ENCODE measurements around the gene IL32. TPM values are rescaled to one million over a fixed set of nuclear protein-coding genes. Genes with fewer than 3 reads are reported as not detected.
A peak's percentile ranks its signal among the peaks of the same experiment; 100 is the strongest.

Gene IL32
- total and polyA plus RNA-seq, 9 of the 15 experiments (the other 6 are each of a cell fraction or from before 2014, with no cell fraction given), result 0.21 to 2.2 (median 0.37) TPM; not detected in 3

GRCh38 chr16:3023669-3024478 is 41.6 kb upstream of the IL32 start, which contains the start of the genes HCFC1R1 and THOC6 (continued):
- TF ChIP-seq KAT7 (CRISPR knock-in tag; IDR thresholded peaks at IDR 0.05; ENCODE audit: borderline replicate concordance) (peak; percentile 58; the same call in 1 of the 2 replicates), ETV1 (tag; conservative IDR thresholded peaks at IDR 0.05; ENCODE audit: low read depth) (peak; percentile 72), TCF3 (CRISPR knock-in tag; IDR thresholded peaks at IDR 0.05) (peak; percentile 21; the same call in 1 of the 2 replicates), KLF16 (IDR thresholded peaks at IDR 0.05) (no peak)

- peaks cover 39% of the 10 kb centered on the region; the same call in 2 of the 3 replicates for H3K36me3 ChIP-seq (ENCODE audit: control insufficient read depth, insufficient read depth, low read length)
- whole genome bisulfite sequencing (ENCODE audit: insufficient coverage, low coverage, missing lambda C conversion rate), result 90% methylated on average over 15 of the region's 18 CpGs
- H3K4me3 ChIP-seq, result no peak overlapping the region
- H4K20me1 ChIP-seq (replicated peaks; ENCODE audit: control insufficient read depth, insufficient read depth, low read length), result peaks cover 28% of the 10 kb centered on the region
- H3K4me1 ChIP-seq (replicated peaks in 1 of 2; ENCODE audit: control insufficient read depth in 2 of 2, insufficient read depth in 2 of 2, low read length in 2 of 2), result peaks cover 35 to 88% of the 10 kb centered on the region in 2 experiments
- no peak for TF ChIP-seq ATF6 (CRISPR knock-in tag; IDR thresholded peaks at IDR 0.05)
- no peak for TF ChIP-seq MED1 (CRISPR knock-in tag; IDR thresholded peaks at IDR 0.05; ENCODE audit: borderline replicate concordance)
- 0 out of 2 replicates have a peak, but pooled peaks have one; percentile 16 for TF ChIP-seq PKNOX1 (IDR thresholded peaks at IDR 0.05)
- TF ChIP-seq GTF2E2 (tag; IDR thresholded peaks at IDR 0.05), result no peak
- no peak for TF ChIP-seq PHF8 (IDR thresholded peaks at IDR 0.05; ENCODE audit: borderline replicate concordance, low read length)
- TF ChIP-seq POLR2G (IDR thresholded peaks at IDR 0.05; ENCODE audit: low read depth, low read length), result 0 out of 2 replicates have a peak, but pooled peaks have one; percentile 23
- no peak for TF ChIP-seq TAF7 (tag; IDR thresholded peaks at IDR 0.05)
- TF ChIP-seq NR2C2 (CRISPR knock-in tag; IDR thresholded peaks at IDR 0.05), result no peak
- no peak for TF ChIP-seq NR2C2 (tag; IDR thresholded peaks at IDR 0.05)
- no peak overlapping the region for H3K4me2 ChIP-seq (ENCODE audit: insufficient read depth, low read length)
- peaks cover 6 to 15% of the 10 kb centered on the region in 2 experiments; a peak in 4 of 5 replicates for H3K27me3 ChIP-seq (ENCODE audit: control insufficient read depth in 2 of 2, insufficient read depth in 2 of 2, low read length in 2 of 2)
- H3K9me1 ChIP-seq (ENCODE audit: control insufficient read depth, insufficient read depth, low read length), result peaks cover 2% of the 10 kb centered on the region
- H2AFZ ChIP-seq (ENCODE audit: low read depth, low read length), result no peak overlapping the region
- no peak overlapping the region for H3K27ac ChIP-seq (ENCODE audit: extremely low read depth, low read depth, low read length)
- H3K79me2 ChIP-seq (ENCODE audit: control insufficient read depth, insufficient read depth, low read length), result peaks cover 40% of the 10 kb centered on the region
- peak overlapping the region in 1 of 2 experiments; percentile 74; a peak in 2 of 4 replicates for H3K9ac ChIP-seq (ENCODE audit: insufficient read depth in 1 of 2, low read depth in 2 of 2, low read length in 2 of 2)
- ChIA-PET POLR2A (interaction anchor here (1.4 to 1.6 kb wide), 2 partner anchors 10 to 23 kb away, joined by 6 to 7 read pairs; no protein-coding TSS in a partner anchor), CTCF (ENCODE audit: low intra/inter-chr PET ratio) (no interaction called here)
- H3K9me3 ChIP-seq (replicated peaks; ENCODE audit: control insufficient read depth, insufficient read depth, low read depth, low read length), result no peaks in the 10 kb centered on the region
- BruUV-seq (replicated peaks), result no TSS peak
- DNase-seq (ENCODE audit: extremely low read depth in 1 of 4, low spot score in 3 of 4), result no peak
- in situ Hi-C loops (cut with MboI), result no loop called here
- no peak for ATAC-seq
- FAIRE-seq, result no peak
- intact Hi-C loops (cut with micrococcal nuclease), result loop anchor here (10.0 kb wide), 1 partner anchor 61 kb away; the partner anchor contains the start of genes KREMEN2 and PAQR4
Observed at GRCh38 chr16:3025032-3026002, 40.1 kb upstream of the IL32 start.
